Neural cell (in vitro differentiated cells): ENCODE measurements around the gene SPATA9.

Source experiments
- CTCF ChIP-seq: fragments of 450-650 bp; IDR thresholded peaks from 2 replicates; pipeline ENCODE4 v1.5.1; 2014; ENCODE audit warnings: antibody characterized with exemption, mild to moderate bottlenecking, moderate library complexity; ENCODE audit not compliant: poor library complexity, severe bottlenecking
- EP300 ChIP-seq: fragments of 450-650 bp; conservative IDR thresholded peaks from 2 replicates; pipeline ENCODE4 v1.6.1; 2014; ENCODE audit warnings: antibody characterized with exemption, mild to moderate bottlenecking, moderate library complexity; ENCODE audit not compliant: poor library complexity, severe bottlenecking
- EZH2 ChIP-seq: fragments of 200-600, 300-800 bp; shearing (Covaris generic), sonication (generic); IDR thresholded peaks from 2 replicates; pipeline ENCODE4 v1.6.1; 2014; ENCODE audit warnings: antibody characterized with exemption, low read length, borderline replicate concordance, mild to moderate bottlenecking; ENCODE audit not compliant: insufficient read depth, poor library complexity, severe bottlenecking
- POLR2AphosphoS5 ChIP-seq: IDR thresholded peaks from 2 replicates; pipeline ENCODE4 v1.6.1; 2012
- TAF1 ChIP-seq: IDR thresholded peaks from 2 replicates; pipeline ENCODE4 v1.6.1; 2012; ENCODE audit warnings: low read depth

- TF ChIP-seq EP300 (no peak), CTCF (no peak), EZH2 (no peak), POLR2AphosphoS5 (no peak), TAF1 (no peak)
Measured at GRCh38 chr5:95623706-95624105, 59.1 kb downstream of the SPATA9 start.
